ENCODE results near the gene PGF.
"Not testable (repeated sequence)": the region's sequence is repeated elsewhere in the genome, so short reads cannot be mapped to it uniquely, and the experiment has no call there.

PGF gene

GRCh38 chr14:74955229-74956026 is at the start of gene PGF:
TSS of gene PGF (minus strand) at chr14:74955597. CDS start at chr14:74955242, 355 bp downstream.
- no peak for DNase-seq

GRCh38 chr14:75003250-75004027 is 48.0 kb upstream of the PGF start:
- DNase-seq = no peak

- peak; percentile 93 for DNase-seq
Measured at GRCh38 chr14:75002392-75003249, 47.2 kb upstream of the PGF start, which contains the start of gene EIF2B2. TSS of gene EIF2B2 (plus strand) at chr14:75002921. CDS start at chr14:75002991, 70 bp downstream.

GRCh38 chr14:75001899-75002298 is 46.5 kb upstream of the PGF start:
- DNase-seq = no peak

GRCh38 chr14:75001261-75001660 is 45.9 kb upstream of the PGF start:
- DNase-seq = no peak

GRCh38 chr14:74995781-74996180 is 40.4 kb upstream of the PGF start:
- DNase-seq = not testable (repeated sequence)

- not testable (repeated sequence) for DNase-seq
Measured at GRCh38 chr14:74994182-74994581, 38.8 kb upstream of the PGF start.

- DNase-seq = no peak
Measured at GRCh38 chr14:74988993-74989392, 33.6 kb upstream of the PGF start.

GRCh38 chr14:74988131-74988530 is 32.7 kb upstream of the PGF start:
- no peak for DNase-seq

GRCh38 chr14:74985806-74986205 is 30.4 kb upstream of the PGF start:
- DNase-seq = no peak

GRCh38 chr14:74985028-74985310 is 29.6 kb upstream of the PGF start:
- DNase-seq = no peak

- DNase-seq = no peak
Measured at GRCh38 chr14:74984236-74985027, 29.0 kb upstream of the PGF start.

GRCh38 chr14:74983343-74983742 is 27.9 kb upstream of the PGF start:
- no peak for DNase-seq

- DNase-seq = no peak
Measured at GRCh38 chr14:74982661-74983060, 27.3 kb upstream of the PGF start.

GRCh38 chr14:74981833-74982232 is 26.4 kb upstream of the PGF start:
- no peak for DNase-seq

- no peak for DNase-seq
Measured at GRCh38 chr14:74981462-74981782, 26.0 kb upstream of the PGF start.

GRCh38 chr14:74980731-74981461 is 25.5 kb upstream of the PGF start:
- no peak for DNase-seq

- DNase-seq = no peak
Measured at GRCh38 chr14:74980398-74980730, 25.0 kb upstream of the PGF start.

GRCh38 chr14:74979442-74980397 is 24.3 kb upstream of the PGF start:
- no peak for DNase-seq

GRCh38 chr14:74979029-74979428 is 23.6 kb upstream of the PGF start:
- DNase-seq = no peak

- no peak for DNase-seq
Measured at GRCh38 chr14:74978416-74978947, 23.1 kb upstream of the PGF start.
